ENCODE results near the gene CDK1. TPM values are rescaled to one million over a fixed set of nuclear protein-coding genes. Genes with fewer than 3 reads are reported as not detected.
"Not testable (repeated sequence)": the region's sequence is repeated elsewhere in the genome, so short reads cannot be mapped to it uniquely, and the experiment has no call there.

The CDK1 gene
- total RNA-seq, 6 donors from 2014 or later = 1.0 to 8.0 (median 5.2) TPM

GRCh38 chr10:60835049-60835448 is 56.8 kb downstream of the CDK1 start:
- Histone ChIP-seq H3K36me3 (no peaks in the 10 kb centered on the region), H3K27ac (no peak overlapping the region), H3K4me1 (no peaks in the 10 kb centered on the region), H3K4me3 (no peak overlapping the region), H3K27me3 (no peaks in the 10 kb centered on the region), H3K9me3 (no peaks in the 10 kb centered on the region)
- 84 to 88% methylated on average over 2 of the region's 2 CpGs for WGBS, 2 donors
- DNase-seq (no peak), ATAC-seq (ENCODE audit: low FRiP score in 2 of 2) (no peak)
- TF ChIP-seq EP300 (IDR thresholded peaks at IDR 0.05) (no peak), POLR2A (IDR thresholded peaks at IDR 0.05) (no peak), POLR2AphosphoS5 (IDR thresholded peaks at IDR 0.05) (no peak)
- TF ChIP-seq, protein P1, sequence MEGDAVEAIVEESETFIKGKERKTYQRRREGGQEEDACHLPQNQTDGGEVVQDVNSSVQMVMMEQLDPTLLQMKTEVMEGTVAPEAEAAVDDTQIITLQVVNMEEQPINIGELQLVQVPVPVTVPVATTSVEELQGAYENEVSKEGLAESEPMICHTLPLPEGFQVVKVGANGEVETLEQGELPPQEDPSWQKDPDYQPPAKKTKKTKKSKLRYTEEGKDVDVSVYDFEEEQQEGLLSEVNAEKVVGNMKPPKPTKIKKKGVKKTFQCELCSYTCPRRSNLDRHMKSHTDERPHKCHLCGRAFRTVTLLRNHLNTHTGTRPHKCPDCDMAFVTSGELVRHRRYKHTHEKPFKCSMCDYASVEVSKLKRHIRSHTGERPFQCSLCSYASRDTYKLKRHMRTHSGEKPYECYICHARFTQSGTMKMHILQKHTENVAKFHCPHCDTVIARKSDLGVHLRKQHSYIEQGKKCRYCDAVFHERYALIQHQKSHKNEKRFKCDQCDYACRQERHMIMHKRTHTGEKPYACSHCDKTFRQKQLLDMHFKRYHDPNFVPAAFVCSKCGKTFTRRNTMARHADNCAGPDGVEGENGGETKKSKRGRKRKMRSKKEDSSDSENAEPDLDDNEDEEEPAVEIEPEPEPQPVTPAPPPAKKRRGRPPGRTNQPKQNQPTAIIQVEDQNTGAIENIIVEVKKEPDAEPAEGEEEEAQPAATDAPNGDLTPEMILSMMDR (IDR thresholded peaks at IDR 0.05) = no peak

GRCh38 chr10:60841227-60841626 is 62.9 kb downstream of the CDK1 start:
- H3K27me3 ChIP-seq; H3K4me1 ChIP-seq; H3K36me3 ChIP-seq; H3K4me3 ChIP-seq; H3K27ac ChIP-seq; DNase-seq; ATAC-seq (ENCODE audit: low FRiP score in 2 of 2); H3K9me3 ChIP-seq: not testable (repeated sequence)
- WGBS, 2 donors = 96 to 97% methylated on average over 10 of the region's 10 CpGs

- no peaks in the 10 kb centered on the region for H3K9me3 ChIP-seq
- H3K36me3 ChIP-seq = no peaks in the 10 kb centered on the region
- no peaks in the 10 kb centered on the region for H3K27me3 ChIP-seq
- WGBS, 2 donors = 94 to 96% methylated on average over 1 of the region's 1 CpG
- ATAC-seq (ENCODE audit: low FRiP score in 2 of 2) (no peak), DNase-seq (no peak)
- no peak overlapping the region for H3K4me3 ChIP-seq
- H3K27ac ChIP-seq = no peak overlapping the region
- TF ChIP-seq EP300 (IDR thresholded peaks at IDR 0.05) = no peak
- no peak for TF ChIP-seq POLR2AphosphoS5 (IDR thresholded peaks at IDR 0.05)
- TF ChIP-seq, protein P1 (IDR thresholded peaks at IDR 0.05) = no peak
- no peak for TF ChIP-seq POLR2A (IDR thresholded peaks at IDR 0.05)
- H3K4me1 ChIP-seq = peaks cover 0 to 19% (median 2%) of the 10 kb centered on the region in 4 donors
Measured at GRCh38 chr10:60842694-60843093, 64.4 kb downstream of the CDK1 start.

Other genes with a start within 250 kb of the CDK1 start
- gene RHOBTB1, start 165.7 kb downstream of the CDK1 start, total RNA-seq = 10 to 100 TPM; 10.4 to 28.3 (median 13.7) TPM

Measured in upper lobe of left lung (tissue), 6 donors.